HepG2 (cell line): Measurements from ENCODE around the gene PAK6. TPM values are rescaled to one million over a fixed set of nuclear protein-coding genes. Genes with fewer than 3 reads are reported as not detected.

Source experiments
- ATF5 ChIP-seq: sonication (generic); formaldehyde crosslinking; IDR thresholded peaks from 2 replicates; pipeline ENCODE4 v1.4.0; 2020; ENCODE audit warnings: mild to moderate bottlenecking, low read depth, missing genetic modification reagents
- ESRRA ChIP-seq: sonication (generic); formaldehyde crosslinking; IDR thresholded peaks from 2 replicates; pipeline ENCODE4 v1.5.1; 2020; ENCODE audit warnings: mild to moderate bottlenecking, low read depth, missing genetic modification reagents
- FOXC1 ChIP-seq: sonication (generic); formaldehyde crosslinking; IDR thresholded peaks from 2 replicates; pipeline ENCODE4 v1.8.0; 2022; ENCODE audit warnings: mild to moderate bottlenecking, missing genetic modification reagents, borderline replicate concordance
- HNF1B ChIP-seq: sonication (generic); formaldehyde crosslinking; IDR thresholded peaks from 2 replicates; pipeline ENCODE4 v1.5.1; 2020; ENCODE audit warnings: mild to moderate bottlenecking, moderate library complexity, missing genetic modification reagents
- MTERF4 ChIP-seq: sonication (generic); formaldehyde crosslinking; IDR thresholded peaks from 2 replicates; pipeline ENCODE4 v1.8.0; 2023; ENCODE audit warnings: mild to moderate bottlenecking, missing genetic modification reagents
- NFKBIZ ChIP-seq: IDR thresholded peaks from 2 replicates; pipeline ENCODE4 v1.6.1; 2018; ENCODE audit warnings: missing genetic modification reagents, missing compliant biosample characterization
- REXO4 ChIP-seq: sonication (generic); formaldehyde crosslinking; IDR thresholded peaks from 2 replicates; pipeline ENCODE4 v1.8.0; 2022; ENCODE audit warnings: missing genetic modification reagents, mild to moderate bottlenecking, borderline replicate concordance
- RFX5 ChIP-seq: IDR thresholded peaks from 2 replicates; pipeline ENCODE4 v1.6.1; 2011; ENCODE audit warnings: low read depth, low read length, improper control_type of control experiment
- RORA ChIP-seq: sonication (generic); formaldehyde crosslinking; IDR thresholded peaks from 2 replicates; pipeline ENCODE4 v1.5.0; 2020; ENCODE audit warnings: mild to moderate bottlenecking, missing genetic modification reagents, moderate library complexity
- TEAD3 ChIP-seq: optimal IDR thresholded peaks from 2 replicates; pipeline ENCODE3; 2016; ENCODE audit warnings: borderline replicate concordance
- THRA ChIP-seq: sonication (generic); formaldehyde crosslinking; IDR thresholded peaks from 2 replicates; pipeline ENCODE4 v1.4.0; 2020; ENCODE audit warnings: missing genetic modification reagents, borderline replicate concordance
- TSC22D2 ChIP-seq: sonication (generic); formaldehyde crosslinking; IDR thresholded peaks from 2 replicates; pipeline ENCODE4 v1.5.1; 2020; ENCODE audit warnings: missing genetic modification reagents, mild to moderate bottlenecking, borderline replicate concordance
- ZBTB44 ChIP-seq: sonication (generic); formaldehyde crosslinking; IDR thresholded peaks from 2 replicates; pipeline ENCODE4 v1.4.0; 2020; ENCODE audit warnings: missing genetic modification reagents
- ZFP1 ChIP-seq: IDR thresholded peaks from 2 replicates; pipeline ENCODE4 v1.6.1; 2016
- ZNF24 ChIP-seq: fragments of 450-650 bp; IDR thresholded peaks from 2 replicates; pipeline ENCODE4 v1.6.1; 2017; ENCODE audit warnings: antibody characterized with exemption, mild to moderate bottlenecking
- ZNF446 ChIP-seq: sonication (generic); formaldehyde crosslinking; IDR thresholded peaks from 2 replicates; pipeline ENCODE4 v1.5.0; 2020; ENCODE audit warnings: mild to moderate bottlenecking, missing genetic modification reagents
- ZNF501 ChIP-seq: sonication (generic); formaldehyde crosslinking; IDR thresholded peaks from 2 replicates; pipeline ENCODE4 v1.5.1; 2020; ENCODE audit warnings: mild to moderate bottlenecking, moderate library complexity, missing genetic modification reagents
- ZNF510 ChIP-seq: sonication (generic); formaldehyde crosslinking; IDR thresholded peaks from 2 replicates; pipeline ENCODE4 v1.4.0; 2020; ENCODE audit warnings: low read depth, mild to moderate bottlenecking, missing genetic modification reagents
- ZNF777 ChIP-seq: sonication (generic); formaldehyde crosslinking; IDR thresholded peaks from 2 replicates; pipeline ENCODE4 v1.4.0; 2020; ENCODE audit warnings: missing genetic modification reagents
- ZNF816 ChIP-seq: sonication (generic); formaldehyde crosslinking; IDR thresholded peaks from 2 replicates; pipeline ENCODE4 v1.8.0; 2022; ENCODE audit warnings: missing genetic modification reagents, mild to moderate bottlenecking, borderline replicate concordance
- ZSCAN5A ChIP-seq: sonication (generic); formaldehyde crosslinking; IDR thresholded peaks from 2 replicates; pipeline ENCODE4 v1.8.0; 2022; ENCODE audit warnings: mild to moderate bottlenecking, missing genetic modification reagents, borderline replicate concordance
- polyA plus RNA-seq, 8 experiments: library from polyadenylated mRNA; depleted of rRNA in 3 of 8; stranded (reverse) in 7 of 8; unstranded in 1 of 8; fragments of >200 nt; fragmentation: Illumina TruSeq in 4 of 8; extraction: Trizol in 4 of 8; gene quantifications; 2 replicates each; pipeline versions ENCODE4 v1.2.1 to v1.2.3, GENCODE V29; 2011 to 2016; ENCODE audit warnings: low read depth in 4 of 8, missing spikeins in 1 of 8, mixed read lengths in 1 of 8; ENCODE audit not compliant: insufficient read depth in 1 of 8
- total RNA-seq, 5 experiments: library from RNA; depleted of rRNA; stranded (reverse); fragments of >200 nt; fragmentation: Illumina TruSeq; extraction: Trizol; gene quantifications; 2 replicates each; pipeline ENCODE4 v1.2.3, GENCODE V29; 2016; ENCODE audit warnings: low read depth in 1 of 5

PAK6 gene
- total and polyA plus RNA-seq, 2 of the 13 experiments (the other 11 are each of a cell fraction or from before 2014, with no cell fraction given): 0.07 TPM; not detected in 1

GRCh38 chr15:40279437-40280141, 40.7 kb downstream of the PAK6 start (continued):
- TF ChIP-seq ZBTB44: no peak
- TF ChIP-seq TEAD3 (CRISPR knock-in tag): peak; percentile 32
- no peak for TF ChIP-seq ZNF816 (CRISPR knock-in tag)
- no peak for TF ChIP-seq ATF5 (CRISPR knock-in tag)
- TF ChIP-seq ESRRA (CRISPR knock-in tag): no peak
- TF ChIP-seq FOXC1 (CRISPR knock-in tag): peak; percentile 53; the same call in 1 of the 2 replicates
- no peak for TF ChIP-seq RFX5
- peak; percentile 54; the same call in 1 of the 2 replicates for TF ChIP-seq HNF1B (CRISPR knock-in tag)
- TF ChIP-seq ZNF777 (CRISPR knock-in tag): no peak
- TF ChIP-seq ZFP1 (CRISPR knock-in tag): no peak
- TF ChIP-seq ZNF501 (CRISPR knock-in tag): no peak
- TF ChIP-seq RORA (CRISPR knock-in tag): no peak
- TF ChIP-seq THRA (CRISPR knock-in tag): no peak
- TF ChIP-seq TSC22D2: no peak
- TF ChIP-seq ZNF446 (CRISPR knock-in tag): no peak
- no peak for TF ChIP-seq ZSCAN5A (CRISPR knock-in tag)
- TF ChIP-seq MTERF4 (CRISPR knock-in tag): no peak
- no peak for TF ChIP-seq ZNF510
- TF ChIP-seq REXO4 (CRISPR knock-in tag): no peak
- TF ChIP-seq NFKBIZ (CRISPR knock-in tag): no peak
- no peak for TF ChIP-seq ZNF24
